ENCODE data around the gene ARFGAP2. TPM values are rescaled to one million over a fixed set of nuclear protein-coding genes. Genes with fewer than 3 reads are reported as not detected.
"Not testable (repeated sequence)": the region's sequence is repeated elsewhere in the genome, so short reads cannot be mapped to it uniquely, and the experiment has no call there.

The ARFGAP2 gene
- total RNA-seq, 1 experiment from 2014 or later, result 81.8 TPM

GRCh38 chr11:47148903-47149531 is 27.7 kb downstream of the ARFGAP2 start:
- DNase-seq (ENCODE audit: low spot score), result no peak

- DNase-seq (ENCODE audit: low spot score), result no peak
These were observed 28.4 kb downstream of the ARFGAP2 start for GRCh38 chr11:47148270-47148669.

GRCh38 chr11:47147681-47148080 is 29.0 kb downstream of the ARFGAP2 start:
- DNase-seq (ENCODE audit: low spot score), result no peak

- DNase-seq (ENCODE audit: low spot score), result no peak
These were observed 29.4 kb downstream of the ARFGAP2 start for GRCh38 chr11:47147250-47147649.

GRCh38 chr11:47144541-47144940 is 32.1 kb downstream of the ARFGAP2 start:
- no peak for DNase-seq (ENCODE audit: low spot score)

- peak; percentile 32 for DNase-seq (ENCODE audit: low spot score)
These were observed 33.4 kb downstream of the ARFGAP2 start for GRCh38 chr11:47143322-47143721.

- DNase-seq (ENCODE audit: low spot score), result no peak
These were observed 36.8 kb downstream of the ARFGAP2 start for GRCh38 chr11:47139878-47140277.

GRCh38 chr11:47137476-47137875 is 39.2 kb downstream of the ARFGAP2 start:
- no peak for DNase-seq (ENCODE audit: low spot score)

GRCh38 chr11:47136921-47137320 is 39.8 kb downstream of the ARFGAP2 start:
- no peak for DNase-seq (ENCODE audit: low spot score)

- no peak for DNase-seq (ENCODE audit: low spot score)
These were observed 40.4 kb downstream of the ARFGAP2 start for GRCh38 chr11:47136327-47136726.

- DNase-seq (ENCODE audit: low spot score), result no peak
These were observed 43.7 kb downstream of the ARFGAP2 start for GRCh38 chr11:47132981-47133380.

- DNase-seq (ENCODE audit: low spot score), result no peak
These were observed 44.2 kb downstream of the ARFGAP2 start for GRCh38 chr11:47132490-47132889.

- DNase-seq (ENCODE audit: low spot score), result no peak
These were observed 45.5 kb downstream of the ARFGAP2 start for GRCh38 chr11:47131136-47131535.

GRCh38 chr11:47130543-47130942 is 46.1 kb downstream of the ARFGAP2 start:
- no peak for DNase-seq (ENCODE audit: low spot score)

GRCh38 chr11:47127213-47127612 is 49.5 kb downstream of the ARFGAP2 start:
- no peak for DNase-seq (ENCODE audit: low spot score)

- no peak for DNase-seq (ENCODE audit: low spot score)
These were observed 51.6 kb downstream of the ARFGAP2 start for GRCh38 chr11:47125083-47125482.

GRCh38 chr11:47124675-47125074 is 52.0 kb downstream of the ARFGAP2 start:
- DNase-seq (ENCODE audit: low spot score), result no peak

GRCh38 chr11:47123094-47123493 is 53.6 kb downstream of the ARFGAP2 start:
- DNase-seq (ENCODE audit: low spot score), result no peak

- no peak for DNase-seq (ENCODE audit: low spot score)
These were observed 54.9 kb downstream of the ARFGAP2 start for GRCh38 chr11:47121731-47122130.

- no peak for DNase-seq (ENCODE audit: low spot score)
These were observed 55.6 kb downstream of the ARFGAP2 start for GRCh38 chr11:47121056-47121455.

- not testable (repeated sequence) for DNase-seq (ENCODE audit: low spot score)
These were observed 57.6 kb downstream of the ARFGAP2 start for GRCh38 chr11:47118958-47119688.
